Measurements from ENCODE around the gene ENTPD8.

DNA sequence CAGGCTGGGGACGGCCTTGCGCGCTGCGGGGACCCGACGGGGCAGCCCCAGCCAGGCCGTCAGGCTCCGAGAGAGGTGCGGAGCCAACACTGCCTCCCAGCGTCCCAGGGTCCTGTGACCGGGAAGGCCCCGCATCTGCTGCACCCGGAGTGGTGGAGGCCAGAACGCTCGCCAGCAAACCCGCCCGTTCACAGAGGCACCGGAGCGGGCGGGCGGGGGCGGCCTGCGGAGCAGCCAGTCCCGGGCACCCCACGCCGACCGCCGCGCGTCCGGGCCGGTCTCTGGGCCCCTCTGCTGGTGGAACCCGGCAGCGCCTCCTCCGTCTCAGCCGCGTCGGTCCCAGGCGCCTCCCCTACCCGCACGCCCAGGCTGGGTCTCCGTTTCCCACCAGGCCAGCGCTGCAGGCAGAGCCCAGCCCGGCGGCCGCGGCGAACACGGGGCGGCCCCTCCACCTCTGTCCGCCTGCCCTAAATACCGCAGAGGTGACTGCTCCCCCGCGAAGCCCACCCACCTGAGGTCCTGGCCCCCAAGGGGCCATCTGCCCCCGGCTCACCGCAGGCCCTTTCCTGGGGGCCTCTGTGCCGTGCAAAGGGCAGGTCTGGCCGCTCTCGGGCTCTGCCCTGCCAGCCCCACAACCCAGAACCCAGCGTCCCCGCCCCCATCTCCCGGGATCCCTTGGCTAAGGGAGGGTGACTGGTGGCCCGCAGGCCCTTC lies 34.1 kb downstream of the ENTPD8 start:
- TF ChIP-seq, protein P1, sequence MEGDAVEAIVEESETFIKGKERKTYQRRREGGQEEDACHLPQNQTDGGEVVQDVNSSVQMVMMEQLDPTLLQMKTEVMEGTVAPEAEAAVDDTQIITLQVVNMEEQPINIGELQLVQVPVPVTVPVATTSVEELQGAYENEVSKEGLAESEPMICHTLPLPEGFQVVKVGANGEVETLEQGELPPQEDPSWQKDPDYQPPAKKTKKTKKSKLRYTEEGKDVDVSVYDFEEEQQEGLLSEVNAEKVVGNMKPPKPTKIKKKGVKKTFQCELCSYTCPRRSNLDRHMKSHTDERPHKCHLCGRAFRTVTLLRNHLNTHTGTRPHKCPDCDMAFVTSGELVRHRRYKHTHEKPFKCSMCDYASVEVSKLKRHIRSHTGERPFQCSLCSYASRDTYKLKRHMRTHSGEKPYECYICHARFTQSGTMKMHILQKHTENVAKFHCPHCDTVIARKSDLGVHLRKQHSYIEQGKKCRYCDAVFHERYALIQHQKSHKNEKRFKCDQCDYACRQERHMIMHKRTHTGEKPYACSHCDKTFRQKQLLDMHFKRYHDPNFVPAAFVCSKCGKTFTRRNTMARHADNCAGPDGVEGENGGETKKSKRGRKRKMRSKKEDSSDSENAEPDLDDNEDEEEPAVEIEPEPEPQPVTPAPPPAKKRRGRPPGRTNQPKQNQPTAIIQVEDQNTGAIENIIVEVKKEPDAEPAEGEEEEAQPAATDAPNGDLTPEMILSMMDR (conservative IDR thresholded peaks at IDR 0.05; ENCODE audit: low read length): no peak
- TF ChIP-seq EZH2phosphoT487 (IDR thresholded peaks at IDR 0.05; ENCODE audit: borderline replicate concordance, low read depth, low read length): no peak
